Ramos (cell line): Measurements from ENCODE around the gene NRXN3.

ENCODE experiments used
- in situ Hi-C: fragments of 300-500 bp; cut with MboI; formaldehyde crosslinking; loops from one replicate; pipeline ENCODE4 v1.14.3; 2022; ENCODE audit warnings: low sequenced_read_pairs; ENCODE audit not compliant: unreplicated experiment

NRXN3 gene

DNA sequence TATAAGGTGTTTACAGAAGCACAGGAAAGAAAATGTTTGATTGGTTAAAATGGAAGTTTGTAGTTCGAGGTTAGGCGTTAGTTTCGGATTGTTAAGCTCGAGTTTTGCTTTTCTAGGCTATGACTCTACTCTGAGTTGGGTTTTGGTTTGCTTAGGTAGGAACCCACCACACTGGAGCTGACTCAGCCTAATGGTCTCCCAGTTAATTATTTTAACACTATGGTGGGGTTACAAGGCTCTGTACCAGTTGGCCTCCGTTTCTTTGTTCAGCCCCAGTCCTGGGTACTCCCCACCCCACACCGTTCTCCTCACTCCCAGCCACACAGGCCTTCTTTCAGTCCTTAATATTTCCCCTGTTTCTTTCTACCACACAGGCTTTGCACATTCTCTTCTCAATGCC lies 583.9 kb downstream of the NRXN3 start:
- in situ Hi-C loops: no loop called here

DNA sequence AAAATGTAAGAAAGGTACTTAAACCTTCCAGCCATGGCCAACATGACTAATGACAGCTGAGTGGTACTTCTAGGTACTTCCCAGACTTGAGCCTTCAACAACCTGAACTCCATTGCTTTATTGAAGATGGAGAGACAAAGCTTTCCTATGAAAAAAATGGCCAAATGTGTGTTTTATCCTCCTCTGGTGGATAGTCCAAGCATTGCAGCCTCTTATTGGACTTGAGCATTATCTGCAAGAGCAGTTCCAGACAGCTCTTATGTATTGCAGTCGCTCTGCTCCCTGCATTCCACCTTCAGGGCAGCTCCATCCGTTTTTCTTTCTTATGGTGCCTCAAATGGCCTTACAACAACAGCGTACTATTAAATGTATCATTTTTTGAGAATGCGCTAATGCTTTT lies 588.2 kb downstream of the NRXN3 start:
- in situ Hi-C loops: no loop called here

DNA sequence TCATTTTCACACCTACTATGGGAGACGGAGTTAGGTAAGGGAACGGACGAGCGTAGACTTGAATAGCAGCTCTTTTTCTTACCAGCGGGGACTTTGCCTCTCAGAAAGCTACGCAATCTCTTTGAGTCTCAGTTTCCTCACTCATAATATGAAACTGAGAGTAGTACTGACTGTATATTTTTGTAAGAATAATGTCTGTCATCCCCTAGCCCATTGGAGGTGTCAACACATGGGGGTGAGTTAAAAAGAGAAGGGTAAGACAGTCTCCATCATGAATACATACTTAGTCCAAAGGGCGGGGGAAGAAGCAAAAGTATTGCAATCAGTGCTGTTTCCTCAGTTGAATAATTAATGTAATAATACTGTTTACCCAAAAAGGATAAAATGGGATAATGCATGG lies 592.2 kb downstream of the NRXN3 start:
- in situ Hi-C loops: no loop called here

DNA sequence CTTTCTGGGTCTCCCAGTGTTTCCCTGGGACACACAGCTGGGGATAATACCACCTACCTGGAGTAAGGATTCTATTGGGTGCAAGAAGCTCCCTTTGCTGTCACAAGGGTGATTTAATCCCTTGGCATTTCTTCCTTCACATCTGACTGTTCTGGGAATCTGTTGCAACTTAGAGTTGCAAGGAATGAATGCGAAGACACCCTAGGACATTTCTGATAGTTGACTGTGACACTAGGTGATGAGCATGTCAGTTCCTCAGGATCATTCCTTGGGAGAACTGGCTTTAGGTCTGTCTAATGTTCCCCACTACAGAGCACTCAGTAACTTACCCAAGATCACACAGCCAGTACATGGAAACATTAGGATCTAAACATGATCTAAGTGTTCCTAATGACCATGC lies 593.6 kb downstream of the NRXN3 start:
- in situ Hi-C loops: no loop called here

DNA sequence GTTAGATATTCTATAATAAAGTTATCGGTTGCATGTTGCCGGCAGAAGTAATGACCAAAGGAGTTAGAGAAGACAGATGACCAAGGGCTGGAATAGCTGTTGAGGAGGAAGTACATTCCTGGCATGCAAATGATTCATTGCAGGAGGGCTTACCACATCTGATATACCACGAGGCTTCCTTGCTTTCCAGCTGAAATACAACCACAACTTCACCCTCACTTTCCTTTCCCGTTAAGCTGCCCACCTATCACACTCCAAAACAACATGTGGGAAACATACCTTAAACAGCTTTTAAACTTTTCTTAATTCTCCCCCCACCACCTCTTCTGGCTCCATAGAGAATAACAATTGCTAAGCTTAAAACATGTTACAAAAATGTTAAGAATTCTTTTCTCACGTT lies 594.1 kb downstream of the NRXN3 start:
- in situ Hi-C loops: no loop called here

DNA sequence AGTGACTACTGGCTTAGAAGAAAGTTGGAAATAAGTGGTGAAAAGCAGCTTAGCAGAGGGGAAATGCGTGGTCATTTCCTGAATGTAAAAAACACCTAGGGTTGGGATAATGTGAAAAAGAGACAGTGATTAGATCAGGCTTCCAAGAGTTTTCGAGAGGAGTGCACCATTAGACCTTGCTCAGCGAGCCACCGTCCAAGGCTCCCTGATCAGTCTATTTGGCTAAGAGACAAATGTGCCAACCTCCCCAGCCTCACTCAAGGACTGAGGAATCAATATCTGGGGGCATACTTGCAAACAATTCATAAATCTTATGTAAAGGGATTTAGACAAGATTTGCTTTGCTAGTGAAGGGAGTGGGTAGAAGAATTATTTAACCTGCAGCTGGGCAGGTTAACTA lies 594.5 kb downstream of the NRXN3 start:
- in situ Hi-C loops: no loop called here

DNA sequence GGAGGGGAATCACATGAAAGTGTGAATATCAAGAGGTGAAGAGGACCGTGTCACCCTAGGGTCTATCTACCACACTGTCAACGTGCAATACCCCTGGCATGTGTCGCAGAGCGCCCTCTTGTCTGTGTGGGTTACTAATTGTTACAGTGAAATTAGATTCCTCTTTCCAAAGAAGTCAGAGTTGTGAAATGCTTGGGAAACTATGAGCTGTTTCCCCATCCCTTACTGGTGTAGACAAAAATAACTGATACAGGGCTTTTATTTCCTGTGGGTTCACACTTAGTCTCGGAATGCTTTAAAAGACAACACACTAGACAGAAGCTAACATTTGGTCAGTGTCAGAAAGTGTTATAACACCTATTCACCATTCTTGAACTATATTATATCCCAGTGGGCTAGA lies 597.3 kb downstream of the NRXN3 start:
- in situ Hi-C loops: no loop called here

DNA sequence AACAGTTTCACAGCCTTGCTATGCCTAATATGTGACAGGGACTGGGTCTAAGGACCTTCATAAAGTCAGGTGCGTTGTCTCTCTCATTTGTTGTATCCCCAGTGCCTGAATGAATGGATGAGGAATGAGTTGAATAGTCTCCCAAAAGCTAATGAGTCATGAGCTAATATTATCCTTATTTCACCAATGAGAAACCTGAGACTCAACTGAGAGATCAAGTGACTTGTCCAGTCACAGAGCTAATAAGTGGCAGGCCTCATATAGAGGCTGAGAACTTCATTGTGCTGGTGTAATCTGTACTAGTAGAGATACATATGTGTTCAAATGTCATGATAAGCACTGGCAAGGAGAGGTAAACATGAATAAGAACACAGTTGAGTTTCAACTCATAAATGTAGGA lies 612.4 kb downstream of the NRXN3 start:
- in situ Hi-C loops: no loop called here

DNA sequence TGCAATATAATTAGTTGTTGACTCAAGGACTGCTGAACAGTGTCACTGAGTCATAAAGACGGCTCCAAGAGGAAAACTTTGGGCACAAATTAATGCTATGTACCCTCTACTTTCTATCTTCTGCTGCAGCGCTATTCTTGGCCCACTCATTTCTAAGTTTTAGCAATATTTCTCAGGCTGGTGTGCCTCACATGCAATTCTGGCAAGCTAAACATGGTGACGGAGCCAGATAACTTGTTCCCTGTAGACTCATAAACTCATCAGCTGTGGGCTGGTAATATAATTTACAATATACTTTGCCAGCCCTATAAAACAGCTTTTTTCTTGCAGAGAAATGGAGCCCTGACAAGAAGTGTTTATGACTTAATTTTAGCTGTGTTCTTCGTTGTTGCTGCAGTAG lies 615.1 kb downstream of the NRXN3 start:
- in situ Hi-C loops: no loop called here

DNA sequence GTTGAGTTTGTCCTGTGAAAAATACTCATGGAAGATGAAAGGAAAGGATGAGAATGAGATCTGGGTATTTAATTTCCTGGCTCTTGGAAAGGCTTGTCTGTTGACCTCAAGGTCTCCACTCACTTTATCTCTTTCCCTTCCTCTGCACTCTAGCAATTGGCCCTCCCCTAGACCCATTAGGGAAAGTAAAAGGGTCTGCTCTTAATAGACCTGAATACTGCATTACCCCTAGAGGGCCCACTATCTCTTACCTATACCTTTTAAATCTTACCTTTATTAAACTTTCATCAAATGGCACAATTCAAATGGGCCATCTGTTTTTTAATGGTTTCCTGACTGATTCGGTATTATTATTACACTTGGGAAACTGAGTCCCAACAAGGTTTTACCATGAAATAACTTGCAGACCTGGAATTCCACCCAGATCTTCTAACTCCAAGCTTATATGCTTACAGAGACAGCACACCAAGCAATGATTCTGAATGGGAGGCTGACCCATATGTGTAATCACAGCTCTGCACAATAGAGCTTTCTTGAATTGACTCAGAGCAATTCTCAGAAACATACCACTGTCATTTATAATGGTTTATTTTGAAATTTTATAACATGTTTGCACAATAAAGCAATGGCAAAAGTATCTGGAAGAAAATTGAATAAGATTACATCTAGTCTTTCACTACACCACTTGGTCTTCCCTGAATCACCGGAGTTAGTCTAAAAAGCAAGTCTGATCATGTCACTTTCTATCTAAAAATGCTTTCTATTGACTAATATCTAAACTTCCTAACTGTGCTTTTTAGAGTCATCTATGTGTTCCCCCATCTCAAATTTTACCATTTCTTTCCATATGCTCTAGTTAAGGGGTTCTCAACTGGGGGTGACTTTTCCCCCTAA lies 618.5 kb downstream of the NRXN3 start:
- in situ Hi-C loops: no loop called here

DNA sequence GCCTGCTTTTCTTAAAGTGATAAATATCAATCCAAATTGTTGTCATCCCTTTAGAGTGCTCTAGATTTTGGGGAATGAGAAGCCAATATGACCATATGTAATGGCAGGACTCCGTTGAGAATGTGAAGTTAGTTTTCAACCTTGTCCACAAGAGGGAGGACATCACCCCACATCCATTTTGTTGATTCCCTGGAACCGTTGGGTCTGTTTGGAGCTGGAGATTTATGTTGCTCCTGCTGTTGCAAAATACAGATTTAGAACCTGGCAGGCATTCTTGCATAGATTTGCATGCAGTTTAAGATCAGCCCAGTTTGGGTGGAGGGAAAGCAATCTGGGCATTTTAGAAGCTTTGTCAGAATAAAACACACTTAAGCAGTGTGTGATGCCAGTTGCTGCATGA lies 620.1 kb downstream of the NRXN3 start:
- in situ Hi-C loops: no loop called here

DNA sequence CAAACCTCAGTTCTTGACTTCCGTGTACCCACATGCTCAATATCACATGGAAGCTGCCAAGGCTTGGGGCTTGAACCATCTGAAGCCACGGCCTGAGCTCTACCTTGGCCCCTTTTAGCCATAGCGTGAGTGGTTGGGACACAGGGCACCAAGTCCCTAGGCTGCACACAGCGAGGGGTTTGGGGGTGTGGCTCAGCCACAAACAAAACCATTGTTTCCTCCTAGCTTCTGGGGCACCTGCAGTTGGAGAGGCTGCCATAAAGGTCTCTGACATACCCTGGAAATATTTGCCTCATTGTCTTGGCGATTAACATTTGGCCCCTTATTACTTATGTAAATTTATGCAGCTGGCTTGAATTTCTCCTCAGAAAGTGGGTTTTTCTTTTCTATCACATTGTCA lies 628.6 kb downstream of the NRXN3 start:
- in situ Hi-C loops: no loop called here

DNA sequence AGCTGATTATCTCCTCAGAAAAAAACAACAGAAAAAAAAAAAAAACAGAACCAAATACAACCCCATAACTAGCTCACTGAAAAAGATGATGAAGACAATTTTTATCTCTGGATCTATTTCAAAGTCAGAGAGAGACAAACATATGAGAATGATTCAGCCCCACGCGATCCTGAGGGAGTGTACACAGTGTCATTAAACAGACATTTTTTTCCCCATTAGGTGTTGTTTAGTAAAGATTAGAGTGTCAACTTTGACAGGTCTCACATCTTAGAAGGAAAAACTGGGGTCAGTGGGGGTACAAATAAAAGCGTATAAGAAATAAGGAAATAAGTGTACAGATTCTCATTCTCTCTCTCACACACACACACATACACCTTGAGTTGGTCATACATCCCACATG lies 635.4 kb downstream of the NRXN3 start:
- in situ Hi-C loops: no loop called here

DNA sequence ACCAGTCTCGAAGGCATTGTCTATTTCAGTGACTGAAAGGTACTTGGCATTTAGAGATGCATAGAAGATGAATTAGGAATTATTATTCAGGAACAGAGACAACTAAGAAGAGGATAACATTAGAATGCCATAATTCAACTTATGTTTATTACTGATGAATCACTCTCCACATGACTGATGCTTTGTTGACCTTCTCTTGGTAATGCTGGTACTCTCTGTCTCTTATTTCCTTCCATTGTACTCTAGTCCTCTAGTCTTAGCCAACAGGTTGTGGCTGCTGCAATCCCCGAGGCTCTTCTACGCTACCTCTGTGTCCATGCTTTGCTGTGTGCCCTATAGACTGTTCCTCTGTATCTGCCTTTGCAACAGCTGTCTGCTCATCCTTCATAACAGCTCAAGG lies 652.9 kb downstream of the NRXN3 start:
- in situ Hi-C loops: no loop called here

DNA sequence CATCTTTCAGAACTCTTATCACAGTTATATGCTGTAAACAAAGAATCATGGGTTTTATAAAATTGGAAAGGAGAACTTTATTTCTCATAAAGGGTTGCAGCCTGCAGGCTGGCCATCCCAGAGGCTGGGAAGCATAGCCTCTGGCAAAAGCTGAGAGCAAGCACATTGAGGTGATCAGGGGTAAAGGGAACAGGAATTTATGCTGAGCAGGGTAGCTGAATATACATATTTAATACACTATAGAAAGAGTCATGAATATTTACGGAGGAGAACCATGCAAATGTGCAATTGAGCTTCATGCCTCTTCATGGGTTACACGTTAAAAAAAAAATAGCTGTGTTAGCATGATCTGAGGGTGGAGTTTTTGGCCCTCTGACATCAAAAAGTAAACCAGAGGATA lies 653.3 kb downstream of the NRXN3 start:
- in situ Hi-C loops: no loop called here

DNA sequence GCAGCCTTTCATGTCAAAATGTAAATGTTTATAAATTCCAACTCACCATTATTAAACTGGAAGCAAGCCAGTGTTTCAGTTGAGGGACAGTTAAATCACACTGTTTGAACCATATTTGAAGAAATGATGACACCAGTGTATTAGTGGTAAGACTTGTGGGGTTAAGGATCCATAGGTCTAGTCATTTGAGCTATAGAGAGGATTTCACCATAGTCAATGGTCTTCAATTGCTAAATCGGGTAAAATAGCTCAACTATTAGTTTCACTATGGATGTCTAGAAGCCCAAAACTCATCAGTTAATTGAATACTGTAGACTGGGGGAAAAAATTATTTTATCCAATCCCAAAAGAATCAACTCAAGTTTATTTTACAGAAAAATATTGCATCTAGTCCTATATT lies 659.1 kb downstream of the NRXN3 start:
- in situ Hi-C loops: no loop called here

DNA sequence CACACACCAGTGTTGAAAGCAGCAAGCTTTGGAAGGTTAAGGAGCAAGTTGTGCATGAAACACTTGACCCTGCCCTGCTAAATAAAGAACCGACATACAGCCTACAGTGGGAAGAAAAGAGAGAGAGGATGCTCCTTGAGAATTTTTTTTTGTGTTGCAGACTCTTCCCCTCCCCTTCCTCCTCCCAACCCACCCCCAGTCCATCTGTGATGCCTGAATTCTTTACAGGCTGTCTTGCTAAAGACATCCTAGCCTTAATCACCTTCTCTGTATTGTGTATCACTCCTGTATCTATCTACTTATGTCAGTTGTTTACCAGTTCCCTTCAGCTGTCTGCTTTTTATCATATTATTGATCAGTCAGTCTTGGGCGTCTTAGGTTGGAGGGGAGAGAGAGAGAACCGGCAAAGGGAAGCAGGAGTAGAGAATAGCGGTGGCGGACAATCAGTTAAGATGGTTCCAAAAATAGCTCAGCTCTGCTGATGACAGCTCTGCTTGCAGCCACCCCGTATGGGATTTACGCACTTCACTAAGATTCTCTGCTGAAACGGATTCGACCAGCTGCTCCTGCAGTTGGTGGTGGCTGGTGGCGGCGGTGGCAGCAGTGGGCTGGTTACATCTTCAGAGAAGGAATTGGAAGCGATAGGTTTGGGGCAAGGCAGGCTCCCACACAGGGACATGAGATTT lies 664.7 kb downstream of the NRXN3 start:
- in situ Hi-C loops: no loop called here

DNA sequence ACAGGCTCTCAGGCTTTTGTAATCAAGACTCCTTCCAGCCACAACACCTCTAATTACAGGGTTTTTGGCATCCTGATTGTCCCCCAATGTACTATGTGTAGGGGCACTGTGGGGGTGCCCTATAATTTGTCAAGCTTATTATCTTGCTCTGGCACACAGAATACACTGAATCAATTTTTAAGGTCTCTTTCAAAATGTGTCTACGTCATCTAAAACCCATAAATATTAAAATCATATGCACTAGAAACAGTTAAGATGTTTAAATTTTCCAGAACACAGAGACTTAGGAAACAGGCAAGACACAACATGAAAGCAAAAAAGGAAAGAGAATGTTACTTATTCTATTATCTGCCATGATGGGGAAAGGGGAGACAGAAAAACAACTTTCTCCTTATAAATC lies 665.7 kb downstream of the NRXN3 start:
- in situ Hi-C loops: no loop called here

DNA sequence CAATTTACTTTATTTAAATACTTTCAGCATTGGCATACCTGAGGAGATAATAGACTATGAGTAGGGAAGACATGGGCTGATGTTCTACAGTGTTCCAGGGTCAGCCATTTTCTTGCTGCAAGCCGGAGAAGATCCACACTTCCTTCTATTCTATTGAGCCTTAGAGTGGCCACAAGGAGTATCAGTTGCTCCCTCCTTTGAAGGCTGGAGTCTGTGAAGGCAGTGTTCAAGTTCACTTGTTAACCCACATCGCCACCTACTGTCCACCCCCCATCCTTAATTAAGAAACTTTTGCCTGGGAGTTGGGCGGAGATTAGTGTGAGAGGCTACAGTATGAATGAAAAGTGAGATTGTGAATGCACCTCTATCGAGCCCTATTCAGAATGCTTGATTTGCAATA lies 666.6 kb downstream of the NRXN3 start:
- in situ Hi-C loops: no loop called here

DNA sequence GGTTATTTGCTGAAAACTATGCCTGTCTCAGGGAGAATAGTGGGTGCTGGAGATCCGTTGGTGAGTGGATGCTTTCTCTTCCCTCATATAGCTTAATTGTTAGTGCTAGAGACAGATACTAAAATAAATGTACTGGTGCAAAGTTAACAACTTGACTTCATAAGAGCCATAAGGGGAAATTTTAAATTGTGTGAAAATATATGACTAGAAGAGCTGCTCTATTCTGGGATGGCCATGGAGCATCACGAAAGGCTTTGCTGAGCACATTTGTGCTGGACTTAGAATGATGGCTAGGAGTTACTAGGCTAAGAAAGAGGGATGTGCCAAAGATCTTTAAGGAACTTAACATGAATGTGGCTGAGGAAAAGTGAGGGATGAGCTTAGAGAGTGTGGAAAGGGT lies 668.8 kb downstream of the NRXN3 start:
- in situ Hi-C loops: no loop called here

DNA sequence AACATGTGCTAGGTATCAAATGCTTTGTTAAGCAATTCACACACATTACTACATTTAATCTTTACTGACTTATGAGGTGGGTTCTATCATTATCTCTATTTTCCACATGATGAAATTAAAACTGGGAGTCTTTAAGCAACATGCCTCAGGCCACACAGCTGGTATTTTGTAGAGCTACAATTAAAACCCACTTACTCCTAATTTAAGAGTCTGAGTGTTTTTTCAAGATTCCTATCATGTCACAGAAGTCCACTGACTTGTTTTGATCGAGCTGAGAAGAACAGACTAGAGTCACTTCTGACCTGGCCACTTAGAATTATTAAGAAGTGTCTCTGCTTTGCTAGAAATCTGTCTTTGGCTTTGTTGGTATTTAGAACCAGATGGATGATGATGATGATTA lies 670.7 kb downstream of the NRXN3 start:
- in situ Hi-C loops: no loop called here

DNA sequence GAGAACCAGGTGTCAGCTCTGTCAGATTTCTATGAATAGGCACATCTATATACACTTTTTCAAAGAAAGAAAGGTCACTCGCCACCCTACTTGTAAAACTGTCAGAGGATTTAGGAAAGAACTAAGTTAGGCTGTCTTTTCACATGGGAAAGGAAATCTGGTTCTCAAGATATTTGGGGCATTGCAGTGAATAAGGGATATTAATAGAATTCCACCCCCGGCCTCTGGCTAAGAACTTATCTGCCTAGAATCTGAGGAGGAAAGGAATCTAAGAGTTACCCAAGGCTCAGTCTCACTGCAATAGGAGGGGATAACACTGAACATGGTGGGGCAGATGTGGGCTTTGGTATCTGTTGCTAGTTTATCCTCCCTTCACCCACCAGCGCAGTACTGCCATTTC lies 677.6 kb downstream of the NRXN3 start:
- in situ Hi-C loops: no loop called here
